ENCODE results near the gene IQSEC1.

- TF ChIP-seq CTCF (IDR thresholded peaks at IDR 0.05), result no peak
- no peak for TF ChIP-seq EZH2 (IDR thresholded peaks at IDR 0.05; ENCODE audit: borderline replicate concordance, insufficient read depth, low read depth, low read length, poor library complexity, severe bottlenecking)
Measured at GRCh38 chr3:12940854-12941253, 132.4 kb downstream of the IQSEC1 start.
